GM12878 (cell line): Measurements from ENCODE around the gene PPP1R10.

Experiments
- ATF2 ChIP-seq: IDR thresholded peaks from 2 replicates; pipeline ENCODE4 v1.6.1; 2012; ENCODE audit warnings: low read length, inconsistent platforms
- BMI1 ChIP-seq: fragments of 450-650 bp; IDR thresholded peaks from 2 replicates; pipeline ENCODE4 v1.6.1; 2016; ENCODE audit warnings: mild to moderate bottlenecking, moderate library complexity, borderline replicate concordance
- CHD1 ChIP-seq: IDR thresholded peaks from 2 replicates; pipeline ENCODE4 v1.6.1; 2012; ENCODE audit warnings: low read depth, low read length, improper control_type of control experiment
- CTCF ChIP-seq, 3 experiments: IDR thresholded peaks in 2 of 3; conservative IDR thresholded peaks in 1 of 3; 2 replicates each; pipeline ENCODE4 v1.5.1; 2011; ENCODE audit warnings: low read depth in 3 of 3, low read length in 3 of 3, mild to moderate bottlenecking in 3 of 3, control low read depth in 2 of 3, moderate library complexity in 2 of 3, inconsistent platforms in 1 of 3, mixed read lengths in 1 of 3; ENCODE audit not compliant: control insufficient read depth in 2 of 3, insufficient read depth in 1 of 3; ENCODE audit errors: extremely low read depth in 1 of 3
- ELK1 ChIP-seq: IDR thresholded peaks from 2 replicates; pipeline ENCODE4 v1.6.1; 2012; ENCODE audit warnings: low read depth, low read length, improper control_type of control experiment
- MYC ChIP-seq: IDR thresholded peaks from 2 replicates; pipeline ENCODE4 v1.6.1; 2011; ENCODE audit warnings: mild to moderate bottlenecking, low read length, moderate library complexity, inconsistent platforms; ENCODE audit not compliant: insufficient read depth, insufficient replicate concordance, insufficient read length, severe bottlenecking
- POLR2A ChIP-seq: IDR thresholded peaks from 2 replicates; pipeline ENCODE4 v1.6.1; 2011; ENCODE audit warnings: low read depth, mild to moderate bottlenecking, low read length
- POLR2AphosphoS5 ChIP-seq: IDR thresholded peaks from 2 replicates; pipeline ENCODE4 v1.6.1; 2011; ENCODE audit warnings: mild to moderate bottlenecking, low read length, inconsistent platforms
- TAF1 ChIP-seq: IDR thresholded peaks from 2 replicates; pipeline ENCODE4 v1.6.1; 2011; ENCODE audit warnings: mild to moderate bottlenecking, low read depth, low read length, borderline replicate concordance
- YY1 ChIP-seq: IDR thresholded peaks from 2 replicates; pipeline ENCODE4 v1.6.1; 2011; ENCODE audit warnings: low read depth, mild to moderate bottlenecking, low read length
- ZBTB11 ChIP-seq: fragments of 450-650 bp; formaldehyde crosslinking; IDR thresholded peaks from 2 replicates; pipeline ENCODE4 v1.5.0; 2022; ENCODE audit warnings: mild to moderate bottlenecking, missing genetic modification characterization
- ZBTB40 ChIP-seq: fragments of 450-650 bp; IDR thresholded peaks from 2 replicates; pipeline ENCODE4 v1.6.1; 2016; ENCODE audit warnings: mild to moderate bottlenecking, moderate library complexity, borderline replicate concordance

- TF ChIP-seq CTCF (IDR thresholded peaks at IDR 0.05 in 2 of 3, conservative IDR thresholded peaks at IDR 0.05 in 1 of 3; ENCODE audit: control insufficient read depth in 2 of 3, extremely low read depth in 1 of 3, insufficient read depth in 1 of 3, low read depth in 3 of 3, low read length in 3 of 3) (no peak), CHD1 (no peak), ELK1 (no peak), BMI1 (no peak), YY1 (no peak), ZBTB40 (no peak), TAF1 (no peak), ATF2 (no peak), MYC (no peak), POLR2AphosphoS5 (no peak), ZBTB11 (CRISPR knock-in tag) (no peak), POLR2A (no peak)
These were observed 38.7 kb upstream of the PPP1R10 start for GRCh38 chr6:30655743-30656094.
